Stimulated activated CD4-positive, alpha-beta T cell treated with anti-CD3 and anti-CD28 coated beads, TNF-alpha, amount 100 ng/mL, for 4 hours (primary cell): ENCODE measurements around the gene BRAP.
"Not testable (repeated sequence)": the region's sequence is repeated elsewhere in the genome, so short reads cannot be mapped to it uniquely, and the experiment has no call there.

Experiments
- DNase-seq, 3 experiments: peaks; one replicate each; pipeline ENCODE4 v3.0.0-alpha.2; 2020; ENCODE audit warnings: low read depth in 3 of 3

The BRAP gene

DNA sequence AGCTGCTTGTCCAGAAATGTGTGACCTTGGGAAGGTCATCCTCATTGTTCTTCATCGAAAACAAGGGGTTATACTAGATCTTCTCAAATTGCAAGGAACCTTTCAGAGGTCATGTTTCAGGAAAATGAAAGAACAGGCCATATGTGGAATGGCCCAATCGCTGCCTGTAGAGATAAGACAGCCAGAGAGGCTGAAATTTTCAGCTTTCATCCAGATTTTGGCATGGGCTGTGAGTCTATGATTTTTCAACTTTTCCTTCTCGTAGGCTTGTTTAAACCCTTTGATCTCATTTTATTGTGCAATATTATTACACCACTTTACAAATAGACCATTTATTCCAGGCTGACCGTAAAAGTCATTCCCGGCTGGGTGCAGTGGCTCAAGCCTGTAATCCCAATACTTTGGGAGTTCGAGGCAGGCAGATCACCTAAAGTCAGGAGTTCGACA is 69.6 kb downstream of the BRAP start:
- no peak for DNase-seq

DNA sequence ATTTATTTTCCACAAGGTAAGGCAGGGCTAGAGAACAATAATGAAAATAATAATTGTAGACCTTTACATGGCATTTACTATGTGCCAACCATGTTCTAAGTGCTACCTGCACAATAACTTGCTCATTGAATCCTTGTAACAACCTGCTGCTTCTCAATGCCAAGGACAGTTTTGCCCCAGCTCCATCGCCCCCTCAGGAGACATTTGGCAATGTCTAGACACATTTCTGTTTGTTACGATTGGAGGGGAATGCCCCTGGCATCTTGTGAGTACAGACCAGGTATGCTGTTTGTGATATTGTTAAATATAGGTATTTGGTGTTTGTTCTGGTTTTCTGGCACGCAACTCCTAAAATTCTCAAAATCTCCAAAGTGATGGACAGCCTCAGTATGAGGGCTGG is 78.5 kb downstream of the BRAP start:
- DNase-seq, result no peak

GRCh38 chr12:111606767-111607230 is 79.0 kb downstream of the BRAP start:
- DNase-seq, result no peak

DNA sequence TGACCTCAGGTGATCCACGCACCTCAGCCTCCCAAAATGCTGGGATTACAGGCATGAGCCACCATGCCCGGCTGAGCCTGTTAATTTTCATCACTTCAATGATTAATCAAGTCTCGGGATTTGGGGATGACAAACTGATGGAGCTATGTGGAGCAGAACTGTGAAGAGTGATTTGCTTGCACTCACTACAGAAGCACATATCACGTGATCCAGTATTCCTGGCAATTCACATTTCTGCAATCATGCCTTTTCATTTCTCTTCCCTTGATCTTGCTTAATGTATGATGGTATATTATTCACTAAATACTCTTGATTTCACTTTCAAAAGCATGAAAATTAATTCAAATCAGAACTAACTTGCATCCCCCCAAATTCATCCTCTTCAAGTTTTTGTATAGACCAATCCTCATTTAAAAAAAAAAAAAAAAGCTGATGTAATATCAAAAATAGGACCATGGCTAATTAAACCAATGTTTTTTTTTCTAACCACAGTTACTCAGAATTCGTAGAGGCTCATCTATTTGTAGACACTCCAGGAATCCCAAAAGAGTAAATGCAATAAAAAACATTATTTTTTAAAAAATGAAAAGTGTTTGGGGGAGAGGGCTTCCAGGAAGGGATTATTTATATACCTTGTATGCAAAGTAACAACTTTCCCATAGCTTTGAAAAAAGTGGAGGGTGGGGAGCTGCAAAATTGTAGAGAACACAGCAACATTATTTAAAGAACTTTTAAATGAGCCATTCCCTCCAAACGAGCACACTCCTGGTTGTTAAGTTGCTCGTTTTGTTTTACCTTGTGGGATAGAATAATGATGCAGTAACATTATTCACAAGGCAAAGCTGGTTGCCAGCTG is 79.6 kb downstream of the BRAP start:
- no peak for DNase-seq

- not testable (repeated sequence) for DNase-seq
These were observed 82.9 kb downstream of the BRAP start for GRCh38 chr12:111602857-111603256.

GRCh38 chr12:111602348-111602747 is 83.4 kb downstream of the BRAP start:
- DNase-seq, result no peak

DNA sequence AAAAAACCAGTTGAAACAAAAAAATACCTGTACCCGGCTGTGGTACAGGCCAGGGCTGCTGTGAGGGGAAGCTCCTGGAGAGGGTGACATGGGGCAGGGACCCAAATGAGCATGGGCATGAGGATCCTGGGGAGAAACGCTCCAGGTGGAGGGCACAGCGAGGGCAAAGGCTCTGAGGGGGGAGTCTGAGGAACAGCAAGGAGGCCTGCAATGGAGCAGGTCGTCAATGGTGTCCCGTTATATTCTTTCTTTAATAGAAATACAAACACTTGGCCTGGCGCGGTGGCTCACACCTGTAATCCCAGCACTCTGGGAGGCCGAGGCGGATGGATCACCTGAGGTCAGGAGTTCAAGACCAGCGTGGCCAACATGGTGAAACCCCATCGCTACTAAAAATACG is 84.8 kb downstream of the BRAP start:
- DNase-seq, result not testable (repeated sequence)

DNA sequence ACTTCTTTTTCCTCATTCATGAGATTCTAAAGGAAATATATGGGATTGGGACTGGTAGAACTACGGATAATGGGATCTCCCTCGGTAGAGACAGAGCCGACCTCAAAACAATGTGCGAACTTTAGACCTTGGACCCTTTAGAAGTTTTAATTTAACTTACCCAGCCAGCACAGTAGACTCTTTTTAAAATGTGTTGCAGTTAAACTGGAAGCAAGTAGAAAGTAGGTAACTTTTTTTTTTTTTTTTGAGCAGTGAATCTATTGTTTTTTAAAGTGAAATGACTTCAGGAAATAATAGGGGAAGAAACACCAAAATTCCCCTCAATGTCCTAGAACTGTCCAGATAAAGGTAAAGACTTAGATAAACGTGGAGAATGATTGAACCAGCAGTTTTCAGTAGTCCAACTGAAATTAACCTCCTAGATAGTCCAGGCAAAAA is 85.5 kb downstream of the BRAP start:
- DNase-seq, result no peak

DNA sequence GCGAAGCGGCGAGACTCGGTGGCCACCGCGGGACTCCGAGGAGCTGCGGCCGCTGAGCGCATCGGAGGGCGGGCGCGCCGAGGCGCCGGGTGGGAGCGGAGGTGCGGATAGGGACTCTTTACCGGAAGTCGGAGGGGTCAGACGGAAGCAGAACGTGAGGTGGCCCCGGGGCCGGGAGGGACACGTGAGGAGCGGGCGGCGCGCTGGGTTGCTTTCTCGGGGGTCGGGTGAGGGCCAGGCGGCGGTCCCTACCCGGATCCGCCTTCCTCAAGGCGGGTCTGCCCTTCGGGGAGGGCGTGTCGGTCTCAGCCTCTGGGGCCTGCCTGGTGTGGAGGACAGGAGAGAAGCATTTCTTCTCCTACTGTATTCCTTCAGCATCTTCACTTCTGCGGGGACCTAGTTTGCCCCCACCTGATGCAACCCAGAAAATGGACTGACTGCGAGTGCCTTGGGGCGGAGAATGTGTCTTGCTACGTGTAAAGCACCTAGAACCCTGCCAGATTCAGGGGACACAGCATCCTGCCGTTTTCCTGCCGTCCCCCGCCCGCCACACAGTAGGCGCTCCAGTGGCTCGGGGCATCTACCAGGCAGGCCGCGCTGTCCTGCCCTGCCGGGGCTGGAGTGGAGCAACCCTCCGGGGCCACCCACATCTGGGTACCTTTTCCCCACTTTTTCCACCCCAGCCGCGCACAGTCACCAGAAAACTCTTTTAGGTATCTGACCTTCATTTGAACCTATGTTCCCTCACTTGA is 86.1 kb downstream of the BRAP start:
- DNase-seq, result peak; percentile 75 to 85 (median 77)

DNA sequence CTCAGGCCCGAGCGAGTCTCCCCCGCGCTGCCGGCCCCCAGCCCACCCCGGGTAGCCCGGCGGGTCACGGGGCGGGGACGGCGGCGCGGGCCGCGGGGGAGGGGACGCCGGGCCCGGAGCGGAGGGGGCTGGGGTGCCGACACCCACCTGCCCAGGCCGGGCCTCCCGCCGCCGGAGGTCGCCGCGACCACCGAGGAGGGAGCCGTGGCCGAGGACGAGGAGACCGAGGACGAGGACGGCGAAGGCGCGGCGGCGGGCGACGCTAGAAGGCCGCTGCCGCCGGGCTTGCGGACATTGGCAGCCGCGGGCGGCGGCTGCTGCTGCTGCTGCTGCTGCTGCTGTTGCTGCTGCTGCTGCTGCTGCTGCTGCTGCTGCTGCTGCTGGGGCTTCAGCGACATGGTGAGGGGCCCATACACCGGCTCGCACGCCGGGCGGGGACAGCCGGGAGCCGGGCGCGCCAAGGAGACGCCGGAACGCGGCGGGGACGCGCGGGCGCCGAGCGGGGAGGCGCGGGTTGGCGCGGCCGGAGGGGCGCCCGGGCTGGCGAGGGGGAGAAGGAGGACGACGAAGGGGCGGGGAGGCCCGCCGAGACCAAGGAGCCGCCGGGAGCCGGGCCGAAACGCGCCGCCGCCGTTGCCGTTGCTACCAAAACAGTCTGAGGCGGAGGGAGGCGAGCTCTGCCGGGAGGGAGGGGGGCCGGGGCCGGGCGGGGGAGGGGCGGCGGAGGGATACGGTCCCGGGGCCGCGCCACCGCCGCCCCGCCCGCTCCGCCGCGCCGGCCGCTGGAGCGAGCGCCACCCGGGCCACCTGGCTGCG is 86.9 kb downstream of the BRAP start, which contains the start of gene ATXN2:
Gene ATXN2 (minus strand): TSS at position 679 of the 816 bp plus-strand sequence. CDS start 281 bp downstream, at position 398.
- DNase-seq, result peak in 2 of 3 experiments; percentile 2 to 41

GRCh38 chr12:111597831-111598636 is 87.7 kb downstream of the BRAP start:
- DNase-seq, result peak in 1 of 3 experiments; percentile 23

GRCh38 chr12:111596985-111597830 is 88.5 kb downstream of the BRAP start:
- DNase-seq, result no peak

DNA sequence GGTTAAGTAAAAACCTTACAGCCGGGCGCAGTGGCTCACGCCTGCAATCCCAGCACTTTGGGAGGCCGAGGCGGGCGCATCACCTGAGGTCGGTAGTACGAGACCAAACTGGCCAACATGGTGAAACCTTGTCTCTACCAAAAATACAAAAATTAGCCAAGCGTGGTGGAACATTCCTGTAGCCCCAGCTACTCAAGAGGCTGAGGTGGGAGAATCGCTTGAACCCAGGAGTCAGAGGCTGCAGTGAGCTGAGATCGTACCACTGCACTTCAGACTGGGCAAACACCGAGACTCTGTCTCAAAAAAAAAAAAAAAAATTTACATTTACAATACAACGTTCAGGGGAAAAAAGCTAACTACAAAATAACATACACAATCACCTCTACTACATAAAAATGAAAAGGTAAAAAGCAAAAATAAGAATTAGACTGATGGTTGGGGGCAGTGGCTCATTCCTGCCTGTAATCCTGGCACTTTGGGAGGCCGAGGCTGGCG is 90.4 kb downstream of the BRAP start:
- not testable (repeated sequence) for DNase-seq
